GM18519 (cell line): ENCODE results near the gene COL24A1.
"Not testable (repeated sequence)": the region's sequence is repeated elsewhere in the genome, so short reads cannot be mapped to it uniquely, and the experiment has no call there.

Source experiments
- ATAC-seq: cut with Tn5 transposase; IDR thresholded peaks from one replicate; pipeline ENCODE4 v1.9.1; 2021; ENCODE audit warnings: mild to moderate bottlenecking, moderate library complexity; ENCODE audit not compliant: unreplicated experiment, low FRiP score

COL24A1 gene

DNA sequence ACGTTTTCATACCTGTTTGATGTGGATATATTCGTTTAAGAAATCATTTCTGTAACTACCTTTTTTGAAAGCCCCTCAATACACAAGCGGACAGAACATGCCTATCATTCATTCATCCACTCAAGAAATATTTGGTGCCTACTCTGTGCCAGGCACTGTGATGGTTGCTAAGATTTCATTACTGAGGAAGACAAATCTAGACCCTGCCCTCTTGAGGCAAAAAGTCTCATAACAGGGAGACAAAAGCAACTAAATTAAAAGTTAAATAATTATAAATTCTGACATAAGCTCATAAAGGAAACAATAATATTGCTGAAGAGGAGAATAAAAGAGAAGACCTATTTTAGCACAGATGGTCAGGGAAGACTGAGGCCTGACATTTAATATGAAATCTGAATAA lies 244.8 kb downstream of the COL24A1 start:
- ATAC-seq: no peak

DNA sequence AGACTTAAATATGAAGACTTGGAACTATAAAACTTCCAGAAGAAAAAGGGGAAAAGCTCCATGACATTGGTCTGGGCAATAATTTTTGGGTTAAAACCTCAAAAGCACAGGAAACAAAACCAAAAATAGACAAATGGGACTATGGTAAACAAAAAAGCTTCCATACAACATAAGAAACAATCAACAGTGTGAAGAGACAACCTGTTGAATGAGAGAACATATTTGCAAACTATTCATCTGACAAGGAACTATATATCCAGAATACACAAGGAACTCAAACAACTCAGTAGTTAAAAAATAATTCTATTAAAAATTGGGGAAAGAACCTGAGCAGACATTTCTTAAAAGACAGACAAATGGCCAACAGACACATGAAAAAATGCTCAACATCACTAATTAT lies 255.7 kb downstream of the COL24A1 start:
- ATAC-seq: no peak

DNA sequence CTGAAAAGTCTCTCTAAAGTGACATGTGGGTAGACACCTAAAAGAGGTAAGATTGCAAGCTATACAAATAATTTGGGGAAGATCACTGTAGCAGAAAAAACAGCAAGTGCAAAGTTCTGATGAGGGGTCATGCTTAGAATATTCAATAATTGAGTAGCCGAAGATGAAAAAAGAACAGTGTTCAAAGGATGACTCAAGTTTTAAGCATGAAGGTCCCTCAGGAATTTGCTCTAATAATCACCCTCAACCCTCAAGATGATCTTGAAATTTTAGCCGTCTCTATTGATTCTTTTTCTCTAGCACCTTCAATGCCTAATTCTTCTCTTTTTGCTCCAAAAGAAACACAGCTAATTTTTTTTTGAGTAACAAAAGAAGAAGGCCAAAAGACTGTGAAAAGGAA lies 257.7 kb downstream of the COL24A1 start:
- no peak for ATAC-seq

DNA sequence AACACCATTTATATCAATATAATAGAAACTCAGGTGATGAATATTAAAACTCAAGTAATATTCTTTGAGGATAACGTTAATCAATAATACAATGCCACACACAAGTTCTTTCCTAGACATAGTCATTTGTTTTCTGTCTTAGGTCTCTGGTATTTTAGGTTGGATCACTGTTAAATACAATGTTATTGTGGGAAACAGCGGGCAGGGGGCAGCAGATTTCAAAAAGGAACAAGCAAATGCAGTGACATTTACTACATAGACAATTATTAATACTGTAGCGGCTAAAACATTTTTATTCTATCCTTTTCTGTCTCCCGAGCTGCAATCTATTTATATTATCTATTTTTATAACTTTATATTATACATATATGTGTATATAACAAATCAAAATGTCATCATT lies 261.9 kb downstream of the COL24A1 start:
- peak; percentile 58 for ATAC-seq

DNA sequence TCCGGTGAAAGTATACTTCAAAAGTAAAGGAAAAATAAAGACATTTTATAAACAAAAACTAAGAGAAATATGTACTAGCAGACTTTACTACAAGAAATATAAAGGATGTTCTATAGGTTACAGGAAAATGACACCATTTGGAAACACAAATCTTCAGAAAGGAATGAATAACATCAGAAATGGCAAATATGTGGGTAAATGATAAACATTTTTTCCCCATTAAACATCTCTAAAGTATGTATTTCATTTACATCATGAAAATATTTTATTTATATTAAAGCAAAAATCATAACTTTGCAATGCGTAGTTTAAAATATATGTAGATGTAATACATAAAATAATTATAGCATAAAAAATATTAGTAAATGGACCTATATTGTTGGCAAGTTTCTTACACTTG lies 264.2 kb downstream of the COL24A1 start:
- ATAC-seq: no peak

- ATAC-seq: no peak
Measured at GRCh38 chr1:85889870-85890269, 266.7 kb downstream of the COL24A1 start.

GRCh38 chr1:85888921-85889320 lies 267.7 kb downstream of the COL24A1 start:
- no peak for ATAC-seq

- ATAC-seq: no peak
Measured at GRCh38 chr1:85884372-85885035, 272.1 kb downstream of the COL24A1 start.

- no peak for ATAC-seq
Measured at GRCh38 chr1:85867189-85867588, 289.4 kb downstream of the COL24A1 start.

DNA sequence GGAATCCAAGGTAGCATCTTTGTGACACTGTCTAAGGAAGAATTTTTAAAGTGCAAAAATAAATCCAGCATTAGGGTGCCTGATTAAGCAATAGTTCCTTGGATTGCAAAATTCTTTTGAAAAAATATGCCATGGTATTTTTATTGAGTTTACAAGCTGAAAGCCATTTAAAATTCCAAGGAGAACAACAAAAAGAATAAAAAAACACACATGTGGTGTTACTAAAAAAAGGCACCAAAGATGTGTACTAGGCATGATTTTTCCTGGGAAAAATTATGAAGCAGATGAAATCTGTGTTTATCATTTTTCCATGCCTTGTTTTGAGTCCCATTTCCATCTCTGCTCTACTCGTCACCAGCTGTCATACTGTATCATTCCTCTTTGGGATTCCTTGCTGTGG lies 291.4 kb downstream of the COL24A1 start:
- ATAC-seq: no peak

DNA sequence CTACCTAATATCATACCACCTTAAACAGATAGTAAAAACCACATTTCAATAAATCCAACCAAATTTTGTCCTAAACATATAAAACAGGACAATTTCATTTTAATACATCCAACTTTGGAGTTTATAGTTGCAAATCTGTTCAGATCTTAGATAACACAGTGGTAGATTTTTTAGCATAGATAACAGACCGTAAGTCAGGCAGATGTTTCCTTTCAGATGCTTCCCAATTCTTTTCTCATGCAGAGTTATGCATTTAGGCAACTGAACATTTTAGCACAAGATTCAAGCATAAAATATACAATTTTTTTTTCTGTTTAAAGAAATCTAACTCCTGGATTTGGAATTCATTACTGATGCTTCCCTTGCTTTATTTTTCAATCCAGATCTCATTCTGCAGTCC lies 291.8 kb downstream of the COL24A1 start:
- ATAC-seq: no peak

- ATAC-seq: not testable (repeated sequence)
Measured at GRCh38 chr1:85863639-85864038, 292.9 kb downstream of the COL24A1 start.

DNA sequence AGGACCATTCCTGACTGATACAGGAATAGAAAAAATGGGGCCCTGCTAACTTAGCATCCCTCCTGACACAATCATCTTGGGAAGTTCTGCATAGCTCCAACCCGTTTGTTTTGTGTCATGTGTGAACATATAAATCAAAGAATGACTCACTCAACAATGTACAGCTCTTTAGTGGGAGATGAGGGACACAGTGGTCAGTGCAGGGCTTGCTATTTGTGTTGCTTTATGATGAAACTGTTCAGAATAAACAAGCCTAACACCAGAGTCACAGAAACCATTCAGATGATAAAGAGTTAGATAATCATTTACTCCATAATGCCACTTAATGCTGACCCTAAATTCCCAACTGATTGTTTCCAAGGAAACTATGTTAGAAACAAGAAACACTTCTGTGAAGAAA lies 294.1 kb downstream of the COL24A1 start:
- ATAC-seq: no peak

DNA sequence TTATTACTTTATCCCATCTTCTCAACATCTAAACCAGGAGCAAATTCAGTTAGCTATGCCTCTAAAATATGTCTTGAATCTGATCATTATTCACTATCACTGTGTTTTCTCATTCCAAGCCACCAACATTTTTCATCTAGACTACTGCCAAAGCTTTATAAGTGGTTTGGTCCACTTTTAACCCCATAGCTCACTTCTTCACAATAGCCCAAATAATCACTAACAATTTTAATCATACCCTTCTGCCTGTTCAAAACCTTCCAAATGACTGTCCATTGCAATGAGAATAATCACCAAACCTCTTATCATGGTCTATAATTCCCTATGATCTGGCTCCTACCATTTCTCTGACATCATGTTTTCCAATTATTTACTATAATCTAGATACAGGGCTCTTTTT lies 298.6 kb downstream of the COL24A1 start:
- ATAC-seq: no peak

GRCh38 chr1:85850238-85850637 lies 306.3 kb downstream of the COL24A1 start:
- no peak for ATAC-seq

DNA sequence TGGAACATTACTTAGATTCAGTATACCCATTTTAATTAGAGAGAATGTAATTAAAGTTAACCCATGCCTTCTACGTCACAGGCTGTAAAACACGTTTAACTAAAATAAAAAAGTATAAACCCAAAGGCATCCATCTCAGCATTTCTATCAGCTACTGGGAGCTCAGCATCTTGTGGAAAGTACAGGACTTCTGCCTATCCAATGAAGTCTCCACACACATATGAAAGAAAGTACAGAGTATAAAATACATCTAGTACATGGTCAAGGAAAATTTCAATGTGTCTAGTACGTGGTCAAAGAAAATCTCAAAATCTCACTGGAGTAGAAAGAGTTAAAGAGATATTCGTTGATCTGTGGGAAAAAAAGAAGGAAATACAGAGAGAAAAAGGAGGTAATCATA lies 306.9 kb downstream of the COL24A1 start:
- ATAC-seq: no peak

DNA sequence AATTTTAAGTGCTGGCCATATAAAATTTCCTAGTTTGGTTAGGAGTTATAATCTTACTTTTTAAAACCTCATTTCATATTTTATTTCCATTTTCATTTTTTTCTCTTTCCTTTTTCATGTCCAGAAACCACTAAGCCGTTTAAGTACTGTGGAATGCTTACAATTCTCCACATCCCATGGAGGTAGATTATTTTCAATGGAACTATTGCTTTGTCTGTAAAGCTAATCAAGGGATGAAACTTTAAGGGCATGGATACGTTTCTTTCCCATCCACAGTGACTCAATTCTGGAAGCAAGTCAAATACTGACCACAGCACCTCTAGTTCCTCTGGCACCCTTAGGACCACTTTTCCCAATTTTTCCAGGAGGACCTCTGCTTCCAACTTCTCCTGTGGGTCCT lies 309.2 kb downstream of the COL24A1 start:
- no peak for ATAC-seq

- no peak for ATAC-seq
Measured at GRCh38 chr1:85846706-85847105, 309.9 kb downstream of the COL24A1 start.

DNA sequence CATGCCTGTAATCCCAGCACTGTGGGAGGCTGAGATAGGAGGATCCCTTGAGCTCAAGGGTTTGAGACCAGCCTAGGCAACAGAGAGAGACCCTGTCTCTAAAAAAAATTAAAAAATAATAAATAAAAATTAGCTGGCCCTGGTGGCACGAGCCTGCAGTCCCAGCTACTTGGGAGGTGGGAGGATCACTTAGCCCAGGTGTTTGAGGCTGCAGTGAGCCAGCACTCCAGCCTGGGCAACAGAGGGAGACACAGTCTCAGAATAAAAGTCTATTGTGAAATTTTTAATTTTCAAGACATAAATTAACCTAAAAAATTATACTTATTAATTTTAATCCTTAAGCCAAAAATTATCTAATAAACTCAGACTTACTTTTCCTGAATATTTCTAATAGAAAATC lies 317.1 kb downstream of the COL24A1 start:
- ATAC-seq: no peak

DNA sequence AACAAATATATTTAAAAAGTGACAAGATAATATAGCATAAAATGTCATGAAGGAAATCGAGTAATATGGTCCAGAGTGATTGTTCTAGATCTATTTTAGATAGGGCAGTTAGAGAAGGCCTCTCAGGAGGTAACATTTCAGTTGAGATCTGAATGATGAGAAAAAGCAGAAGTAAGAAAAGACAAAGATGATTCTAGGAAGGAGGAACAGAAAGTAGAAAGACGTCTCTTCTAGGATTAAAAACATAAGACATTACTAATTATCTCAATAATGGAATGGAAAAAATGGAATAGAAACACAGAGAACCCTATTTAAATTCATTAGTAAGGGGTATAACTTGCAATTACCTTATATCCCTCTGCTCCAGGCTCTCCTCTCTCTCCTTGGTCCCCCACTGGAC lies 318.3 kb downstream of the COL24A1 start:
- peak; percentile 96 for ATAC-seq

DNA sequence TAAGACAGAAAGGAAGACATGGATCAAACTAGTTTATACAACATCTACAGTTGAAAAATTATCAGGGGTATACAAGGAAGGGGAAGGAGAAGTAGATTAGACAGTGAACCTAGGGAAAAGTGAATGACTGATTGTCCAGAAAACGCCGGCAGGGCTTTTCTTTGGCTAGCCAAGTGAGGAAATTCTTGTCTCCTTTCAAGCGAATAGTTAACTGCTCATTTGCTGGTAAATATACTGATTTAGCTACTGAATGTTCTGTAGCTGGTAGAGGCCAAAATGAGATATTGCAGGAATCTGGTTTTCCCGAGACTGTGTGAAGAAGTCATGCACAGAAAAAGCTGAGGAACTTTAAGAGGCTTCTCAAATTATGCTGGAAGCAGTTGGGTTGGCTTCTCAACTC lies 319.8 kb downstream of the COL24A1 start:
- no peak for ATAC-seq

DNA sequence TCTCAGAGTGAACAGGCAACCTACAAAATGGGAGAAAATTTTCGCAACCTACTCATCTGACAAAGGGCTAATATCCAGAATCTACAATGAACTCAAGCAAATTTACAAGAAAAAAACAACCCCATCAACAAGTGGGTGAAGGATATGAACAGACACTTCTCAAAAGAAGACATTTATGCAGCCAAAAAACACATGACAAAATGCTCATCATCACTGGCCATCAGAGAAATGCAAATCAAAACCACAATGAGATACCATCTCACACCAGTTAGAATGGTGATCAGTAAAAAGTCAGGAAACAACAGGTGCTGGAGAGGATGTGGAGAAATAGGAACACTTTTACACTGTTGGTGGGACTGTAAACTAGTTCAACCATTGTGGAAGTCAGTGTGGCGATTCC lies 323.4 kb downstream of the COL24A1 start:
- ATAC-seq: not testable (repeated sequence)

DNA sequence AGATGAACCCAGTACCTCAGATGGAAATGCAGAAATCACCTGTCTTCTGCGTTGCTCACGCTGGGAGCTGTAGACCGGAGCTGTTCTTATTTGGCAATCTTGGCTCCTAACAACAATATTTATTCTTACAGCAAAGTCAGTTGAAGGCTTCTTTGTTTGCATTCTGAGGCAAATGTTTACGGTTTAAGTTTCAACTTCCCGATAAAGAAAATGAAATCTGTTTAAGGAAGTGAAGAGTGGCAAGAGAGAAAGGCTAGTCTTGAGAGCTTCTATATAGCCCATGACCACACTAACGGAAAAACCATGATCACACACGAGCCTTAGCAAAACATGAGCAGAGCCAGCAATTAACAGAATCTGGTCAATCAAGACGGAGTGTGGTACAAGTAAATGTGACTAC lies 325.7 kb downstream of the COL24A1 start:
- ATAC-seq: no peak
